Upper lobe of left lung (tissue), 6 donors: ENCODE results near the gene OR52N2. TPM values are rescaled to one million over a fixed set of nuclear protein-coding genes. Genes with fewer than 3 reads are reported as not detected.

Source experiments
- ATAC-seq, 2 donors: fragments of 200-7000 bp; cut with Tn5 transposase; one replicate each; pipeline ENCODE4 v1.9.1; 2022; ENCODE audit warnings: mild to moderate bottlenecking in 2 of 2, moderate library complexity in 2 of 2; ENCODE audit not compliant: low FRiP score in 2 of 2
- DNase-seq, 2 donors: peaks; one replicate each; pipeline ENCODE4 v3.0.0-alpha.2; 2019 to 2020
- H3K27ac ChIP-seq, 4 donors: fragments of 200-600 bp; sonication (generic); one replicate each; pipeline ENCODE4 v1.5.1; 2016 to 2019
- H3K27me3 ChIP-seq, 4 donors: fragments of 200-600 bp; sonication (generic); one replicate each; pipeline ENCODE4 v1.5.1; 2017 to 2019
- H3K36me3 ChIP-seq, 4 donors: fragments of 200-600 bp; sonication (generic); one replicate each; pipeline ENCODE4 v1.5.1; 2016 to 2019
- H3K4me1 ChIP-seq, 4 donors: fragments of 200-600 bp; sonication (generic); one replicate each; pipeline ENCODE4 v1.5.1; 2018 to 2019
- H3K4me3 ChIP-seq, 4 donors: fragments of 200-600 bp; sonication (generic); one replicate each; pipeline ENCODE4 v1.5.1; 2017 to 2019; ENCODE audit warnings: mild to moderate bottlenecking in 2 of 4, moderate library complexity in 1 of 4
- H3K9me3 ChIP-seq, 4 donors: fragments of 200-600 bp; sonication (generic); one replicate each; pipeline ENCODE4 v1.5.1; 2018 to 2019
- CTCF ChIP-seq, 6 experiments: fragments of 450-650 bp in 4 of 6; fragments of 200-600 bp in 2 of 6; sonication (generic) in 2 of 6; IDR thresholded peaks; one replicate each; pipeline ENCODE4 v1.5.1; 2016 to 2019; ENCODE audit warnings: antibody characterized with exemption in 6 of 6
- EP300 ChIP-seq, 4 donors: sonication (generic); formaldehyde crosslinking; IDR thresholded peaks; one replicate each; pipeline ENCODE4 v1.5.1; 2017; ENCODE audit warnings: antibody characterized with exemption in 4 of 4, control low read depth in 2 of 4
- POLR2A ChIP-seq, 4 donors: fragments of 450-650 bp; IDR thresholded peaks; one replicate each; pipeline ENCODE4 v1.5.1; 2016 to 2017; ENCODE audit warnings: antibody characterized with exemption in 4 of 4, mild to moderate bottlenecking in 2 of 4
- POLR2AphosphoS5 ChIP-seq, 2 donors: sonication (generic); formaldehyde crosslinking; IDR thresholded peaks; one replicate each; pipeline ENCODE4 v1.5.1; 2017; ENCODE audit warnings: antibody characterized with exemption in 2 of 2
- WGBS, 2 donors: methylation state at CpG; one replicate each; pipeline ENCODE4 v1.1.5; 2017 to 2018; 5-methylcytosine and 5-hydroxymethylcytosine counted together
- total RNA-seq, 6 donors: library from RNA; depleted of rRNA in 4 of 6; stranded (reverse); fragments of >200 nt in 4 of 6; gene quantifications; one replicate each; pipeline versions ENCODE4 v1.1.0 to v1.2.1, GENCODE V29; 2016 to 2021
- donor health status: DM: no; HTN: no; CAD: no; lungs with moderate emphysema.
- donor health status: DM: no; HTN: yes; CAD: no; lungs with severe emphysema.

OR52N2 gene
- total RNA-seq, 6 donors from 2014 or later, result not detected

DNA sequence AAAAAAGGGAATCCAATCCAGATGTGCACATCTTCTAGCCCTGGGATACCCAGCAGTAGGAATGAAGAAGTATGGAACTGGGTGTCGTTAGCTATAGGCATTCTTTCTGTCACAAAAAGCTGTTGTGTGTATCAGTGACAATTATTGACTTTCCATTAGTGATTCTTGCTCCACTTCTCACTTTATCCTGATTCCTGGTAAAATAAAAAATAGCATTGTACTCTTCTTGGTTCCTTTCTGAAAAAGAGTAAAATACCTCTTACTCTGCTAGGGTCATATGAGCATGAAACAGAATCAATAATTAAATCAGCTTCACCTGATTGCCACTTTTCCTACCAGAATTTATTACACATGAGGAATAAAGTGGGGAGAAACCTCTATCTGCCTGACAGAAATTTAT, 33.1 kb downstream of the OR52N2 start, which contains the start of gene OR52E6:
OR52E6 (minus strand) TSS at position 101 of the 400 bp plus-strand sequence; CDS start at position 101, 0 bp downstream.
- 0 to 63% methylated on average over 1 of the region's 1 CpG for WGBS, 2 donors

GRCh38 chr11:5846701-5847100, 38.0 kb downstream of the OR52N2 start:
- Histone ChIP-seq H3K27me3 (no peaks in the 10 kb centered on the region), H3K27ac (no peak overlapping the region), H3K4me1 (no peaks in the 10 kb centered on the region), H3K4me3 (no peak overlapping the region), H3K9me3 (no peaks in the 10 kb centered on the region), H3K36me3 (no peaks in the 10 kb centered on the region)
- ATAC-seq (no peak), DNase-seq (no peak)
- 37 to 43% methylated on average over 1 of the region's 1 CpG for WGBS, 2 donors
- TF ChIP-seq POLR2A (IDR thresholded peaks at IDR 0.05), result no peak
- TF ChIP-seq POLR2AphosphoS5 (IDR thresholded peaks at IDR 0.05), result no peak
- no peak for TF ChIP-seq CTCF (IDR thresholded peaks at IDR 0.05)
- no peak for TF ChIP-seq EP300 (IDR thresholded peaks at IDR 0.05)

More for the DNA sequence above, 33.1 kb downstream of the OR52N2 start, which contains the start of gene OR52E6:
- no peak for TF ChIP-seq EP300 (IDR thresholded peaks at IDR 0.05)
- TF ChIP-seq POLR2AphosphoS5 (IDR thresholded peaks at IDR 0.05), result no peak
- no peak for TF ChIP-seq POLR2A (IDR thresholded peaks at IDR 0.05)
- no peak for TF ChIP-seq CTCF (IDR thresholded peaks at IDR 0.05)
- no peaks in the 10 kb centered on the region for H3K36me3 ChIP-seq
- no peak for ATAC-seq
- no peak within 1 kb of the TSS for H3K4me3 ChIP-seq
- H3K9me3 ChIP-seq, result no peaks in the 10 kb centered on the region
- no peak for DNase-seq
- no peaks in the 10 kb centered on the region for H3K27me3 ChIP-seq
- H3K4me1 ChIP-seq, result no peaks in the 10 kb centered on the region
- no peak within 1 kb of the TSS for H3K27ac ChIP-seq

- Histone ChIP-seq H3K27me3 (no peaks in the 10 kb centered on the region), H3K27ac (no peak overlapping the region), H3K36me3 (no peaks in the 10 kb centered on the region), H3K4me3 (no peak overlapping the region), H3K9me3 (no peaks in the 10 kb centered on the region), H3K4me1 (no peaks in the 10 kb centered on the region)
- ATAC-seq (no peak), DNase-seq (no peak)
- no peak for TF ChIP-seq CTCF (IDR thresholded peaks at IDR 0.05)
- TF ChIP-seq POLR2A (IDR thresholded peaks at IDR 0.05), result no peak
- TF ChIP-seq EP300 (IDR thresholded peaks at IDR 0.05), result no peak
- TF ChIP-seq POLR2AphosphoS5 (IDR thresholded peaks at IDR 0.05), result no peak
These were observed 39.0 kb downstream of the OR52N2 start for GRCh38 chr11:5847711-5848110.

DNA sequence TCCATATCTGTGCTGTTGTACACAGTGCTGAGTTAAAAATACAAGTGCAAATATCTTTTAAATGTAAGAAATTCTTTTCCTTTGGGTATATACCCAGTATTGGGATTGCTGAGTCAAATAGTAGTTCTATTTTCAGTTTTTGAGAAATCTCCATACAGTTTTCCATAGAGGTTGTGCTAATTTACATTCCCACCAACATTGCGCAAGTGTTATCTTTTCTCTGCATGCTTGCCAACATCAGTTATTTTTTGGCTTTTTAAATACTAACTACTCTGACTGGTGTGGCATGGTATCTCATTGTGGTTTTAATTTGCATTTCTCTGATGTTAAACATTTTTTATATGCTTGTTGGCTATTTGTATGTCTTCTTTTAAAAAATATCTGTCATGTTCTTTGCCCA, 42.3 kb downstream of the OR52N2 start:
- H3K4me3 ChIP-seq, result no peak overlapping the region
- H3K27ac ChIP-seq, result no peak overlapping the region
- no peaks in the 10 kb centered on the region for H3K27me3 ChIP-seq
- no peaks in the 10 kb centered on the region for H3K4me1 ChIP-seq
- no peaks in the 10 kb centered on the region for H3K36me3 ChIP-seq
- ATAC-seq, result no peak
- DNase-seq, result no peak
- no peaks in the 10 kb centered on the region for H3K9me3 ChIP-seq
- 90 to 97% methylated on average over 1 of the region's 1 CpG for WGBS, 2 donors
- no peak for TF ChIP-seq EP300 (IDR thresholded peaks at IDR 0.05)
- TF ChIP-seq POLR2AphosphoS5 (IDR thresholded peaks at IDR 0.05), result no peak
- TF ChIP-seq CTCF (IDR thresholded peaks at IDR 0.05), result no peak
- no peak for TF ChIP-seq POLR2A (IDR thresholded peaks at IDR 0.05)

DNA sequence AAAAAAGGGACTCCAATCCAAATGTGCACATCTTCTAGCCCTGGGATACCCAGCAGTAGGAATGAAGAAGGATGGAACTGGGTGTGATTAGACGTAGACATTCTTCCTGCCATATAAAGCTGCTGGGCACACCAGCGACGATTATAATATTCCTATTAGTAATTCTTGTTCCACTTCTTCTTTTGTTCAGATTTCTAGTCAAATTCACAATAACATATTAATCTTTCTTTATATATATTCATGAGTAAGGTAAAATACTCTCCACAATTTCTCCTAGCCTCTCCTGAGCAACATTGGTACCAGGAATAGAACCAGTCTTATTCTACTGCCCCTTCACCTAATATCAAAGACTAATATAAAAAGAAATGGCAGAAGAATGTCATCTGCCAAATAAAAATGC, 48.9 kb downstream of the OR52N2 start, which contains the start of gene OR52E8:
OR52E8 (minus strand) TSS at position 101 of the 400 bp plus-strand sequence; CDS start at position 101, 0 bp downstream.
- ATAC-seq (no peak), DNase-seq (no peak)
- Histone ChIP-seq H3K4me1 (no peaks in the 10 kb centered on the region), H3K9me3 (no peaks in the 10 kb centered on the region), H3K36me3 (no peaks in the 10 kb centered on the region), H3K27me3 (no peaks in the 10 kb centered on the region), H3K4me3 (no peak within 1 kb of the TSS), H3K27ac (no peak within 1 kb of the TSS)
- 92 to 97% methylated on average over 3 of the region's 3 CpGs for WGBS, 2 donors
- TF ChIP-seq EP300 (IDR thresholded peaks at IDR 0.05), result no peak
- TF ChIP-seq POLR2AphosphoS5 (IDR thresholded peaks at IDR 0.05), result no peak
- no peak for TF ChIP-seq CTCF (IDR thresholded peaks at IDR 0.05)
- no peak for TF ChIP-seq POLR2A (IDR thresholded peaks at IDR 0.05)
